ENCODE data around the gene RAD1.

GRCh38 chr5:34919077-34919476, 3.8 kb upstream of the RAD1 start:
- TF ChIP-seq CTCF (optimal IDR thresholded peaks at IDR 0.05 in 1 of 3, IDR thresholded peaks at IDR 0.05 in 1 of 3, conservative IDR thresholded peaks at IDR 0.05 in 1 of 3; ENCODE audit: extremely low read depth in 1 of 3, insufficient read depth in 2 of 3, low read length in 3 of 3) (no peak), EZH2 (IDR thresholded peaks at IDR 0.05; ENCODE audit: low read length) (no peak)

Measured in keratinocyte (primary cell).